Left lobe of liver (tissue), 2 donors: ENCODE results near the gene GNG7. TPM values are rescaled to one million over a fixed set of nuclear protein-coding genes. Genes with fewer than 3 reads are reported as not detected.
"Not testable (repeated sequence)": the region's sequence is repeated elsewhere in the genome, so short reads cannot be mapped to it uniquely, and the experiment has no call there.

ENCODE experiments used
- ATAC-seq: fragments of 200-7000 bp; cut with Tn5 transposase; one replicate; pipeline ENCODE4 v1.9.1; 2020; ENCODE audit warnings: mild to moderate bottlenecking, moderate library complexity
- DNase-seq: peaks from one replicate; pipeline ENCODE4 v3.0.0-alpha.2; 2020; ENCODE audit warnings: low spot score
- total RNA-seq: library from RNA; stranded (reverse); gene quantifications from one replicate; pipeline ENCODE4 v1.2.1, GENCODE V29; 2021
- donor health status: DM: no; HTN: no; CAD: no; lungs with moderate emphysema.
- donor health status: DM: no; HTN: yes; CAD: no.

Gene GNG7
- total RNA-seq, 1 donor from 2014 or later, result 4.0 TPM

GRCh38 chr19:2714102-2714501 is 11.6 kb upstream of the GNG7 start:
- DNase-seq, ATAC-seq: not testable (repeated sequence)

GRCh38 chr19:2713170-2713569 is 10.7 kb upstream of the GNG7 start:
- not testable (repeated sequence) for DNase-seq, ATAC-seq

- no peak for DNase-seq
These were observed 9.3 kb upstream of the GNG7 start for GRCh38 chr19:2711875-2712205.

GRCh38 chr19:2711172-2711874 is 8.8 kb upstream of the GNG7 start:
- ATAC-seq, result no peak
- DNase-seq, result no peak

More at GRCh38 chr19:2711875-2712205, 9.3 kb upstream of the GNG7 start:
- no peak for ATAC-seq

GRCh38 chr19:2706251-2706650 is 3.8 kb upstream of the GNG7 start:
- no peak for ATAC-seq
- DNase-seq, result no peak

GRCh38 chr19:2703691-2704216 is 1.3 kb upstream of the GNG7 start:
- ATAC-seq (no peak), DNase-seq (no peak)

- ATAC-seq (no peak), DNase-seq (no peak)
These were observed 563 bp upstream of the GNG7 start for GRCh38 chr19:2703077-2703437.

- no peak for ATAC-seq
- DNase-seq, result no peak
These were observed 929 bp downstream of the GNG7 start for GRCh38 chr19:2701361-2702169.

- DNase-seq (no peak), ATAC-seq (no peak)
These were observed 1.7 kb downstream of the GNG7 start for GRCh38 chr19:2700660-2701360.

GRCh38 chr19:2699413-2700140 is 2.9 kb downstream of the GNG7 start:
- ATAC-seq (no peak), DNase-seq (no peak)

GRCh38 chr19:2694196-2694595 is 8.3 kb downstream of the GNG7 start:
- no peak for DNase-seq
- ATAC-seq, result no peak

GRCh38 chr19:2693492-2694160 is 8.9 kb downstream of the GNG7 start:
- ATAC-seq (no peak), DNase-seq (no peak)

- ATAC-seq (no peak), DNase-seq (no peak)
These were observed 10.5 kb downstream of the GNG7 start for GRCh38 chr19:2691951-2692350.

- ATAC-seq (no peak), DNase-seq (no peak)
These were observed 11.6 kb downstream of the GNG7 start for GRCh38 chr19:2690856-2691255.

GRCh38 chr19:2686360-2686759 is 16.1 kb downstream of the GNG7 start:
- no peak for DNase-seq
- no peak for ATAC-seq

- DNase-seq (no peak), ATAC-seq (no peak)
These were observed 17.2 kb downstream of the GNG7 start for GRCh38 chr19:2685204-2685704.

- no peak for ATAC-seq
- DNase-seq, result no peak
These were observed 19.0 kb downstream of the GNG7 start for GRCh38 chr19:2683430-2684003.

- DNase-seq (no peak), ATAC-seq (no peak)
These were observed 21.7 kb downstream of the GNG7 start for GRCh38 chr19:2680808-2681207.

- DNase-seq (no peak), ATAC-seq (no peak)
These were observed 23.1 kb downstream of the GNG7 start for GRCh38 chr19:2679439-2679838.

- ATAC-seq, DNase-seq: not testable (repeated sequence)
These were observed 23.5 kb downstream of the GNG7 start for GRCh38 chr19:2678948-2679347.
